NB4 (cell line): ENCODE results near the gene C19orf85.
A peak's percentile ranks its signal among the peaks of the same experiment; 100 is the strongest.

Source experiments
- DNase-seq: peaks from one replicate; pipeline ENCODE4 v3.0.0; 2010; ENCODE audit warnings: low read depth
- H3K4me3 ChIP-seq: one replicate; pipeline ENCODE4 v1.5.1; 2011; ENCODE audit warnings: mild to moderate bottlenecking, low read depth, low read length, moderate library complexity
- CTCF ChIP-seq: IDR thresholded peaks from one replicate; pipeline ENCODE4 v1.5.1; 2012; ENCODE audit warnings: low read depth, low read length
- MAX ChIP-seq: IDR thresholded peaks from 2 replicates; pipeline ENCODE4 v1.6.1; 2011; ENCODE audit warnings: low read depth, low read length
- MYC ChIP-seq: IDR thresholded peaks from 2 replicates; pipeline ENCODE4 v1.6.1; 2011; ENCODE audit warnings: low read depth, low read length
- POLR2A ChIP-seq: IDR thresholded peaks from 2 replicates; pipeline ENCODE4 v1.6.1; 2011; ENCODE audit warnings: mild to moderate bottlenecking; ENCODE audit not compliant: insufficient read length; ENCODE audit errors: extremely low read depth

The C19orf85 gene

GRCh38 chr19:55495646-55496349 lies 31.2 kb upstream of the C19orf85 start:
- DNase-seq, result no peak
- no peak for TF ChIP-seq MAX
- no peak for TF ChIP-seq CTCF
- no peak for TF ChIP-seq MYC
- no peak for TF ChIP-seq POLR2A
- H3K4me3 ChIP-seq, result no peak overlapping the region

GRCh38 chr19:55494172-55494761 lies 29.7 kb upstream of the C19orf85 start:
- DNase-seq, result peak; percentile 60
- H3K4me3 ChIP-seq, result peak overlapping the region; percentile 16
- TF ChIP-seq CTCF (no peak), MAX (no peak), POLR2A (no peak), MYC (no peak)

- no peak overlapping the region for H3K4me3 ChIP-seq
- no peak for TF ChIP-seq MAX
- TF ChIP-seq POLR2A, result no peak
- no peak for TF ChIP-seq CTCF
- no peak for TF ChIP-seq MYC
- DNase-seq, result no peak
Measured at GRCh38 chr19:55493645-55494171, 29.2 kb upstream of the C19orf85 start.

GRCh38 chr19:55493052-55493644 lies 28.6 kb upstream of the C19orf85 start:
- TF ChIP-seq CTCF, result no peak
- TF ChIP-seq MAX, result no peak
- no peak for TF ChIP-seq MYC
- TF ChIP-seq POLR2A, result no peak
- H3K4me3 ChIP-seq, result no peak overlapping the region
- DNase-seq, result no peak

- no peak for DNase-seq
- TF ChIP-seq MAX (no peak), MYC (no peak), CTCF (no peak), POLR2A (no peak)
- no peak overlapping the region for H3K4me3 ChIP-seq
Measured at GRCh38 chr19:55492362-55492944, 27.9 kb upstream of the C19orf85 start.
